HepG2 (cell line): ENCODE measurements around the gene FRAS1. TPM values are rescaled to one million over a fixed set of nuclear protein-coding genes. Genes with fewer than 3 reads are reported as not detected.

ENCODE experiments used
- ARNT2 ChIP-seq: sonication (generic); formaldehyde crosslinking; IDR thresholded peaks from 2 replicates; pipeline ENCODE4 v1.8.0; 2022; ENCODE audit warnings: mild to moderate bottlenecking, low read depth, missing genetic modification reagents, moderate library complexity
- FOXP1 ChIP-seq, 2 experiments: fragments of 450-650 bp in 1 of 2; IDR thresholded peaks; 2 replicates each; pipeline ENCODE4 v1.6.1; 2017 to 2018; ENCODE audit warnings: antibody characterized with exemption in 1 of 2
- HOXA5 ChIP-seq: sonication (generic); formaldehyde crosslinking; IDR thresholded peaks from 2 replicates; pipeline ENCODE4 v1.4.0; 2020; ENCODE audit warnings: missing genetic modification reagents
- NKX3-1 ChIP-seq: sonication (generic); formaldehyde crosslinking; IDR thresholded peaks from 2 replicates; pipeline ENCODE4 v1.5.0; 2020; ENCODE audit warnings: missing genetic modification reagents
- SNRNP70 ChIP-seq: fragments of 200-400 bp; formaldehyde crosslinking; IDR thresholded peaks from 2 replicates; pipeline ENCODE4 v1.6.1; 2017; ENCODE audit warnings: mild to moderate bottlenecking, low read depth, low read length, moderate library complexity
- TEAD3 ChIP-seq: optimal IDR thresholded peaks from 2 replicates; pipeline ENCODE3; 2016; ENCODE audit warnings: borderline replicate concordance
- ZNF12 ChIP-seq: sonication (generic); formaldehyde crosslinking; IDR thresholded peaks from 2 replicates; pipeline ENCODE4 v1.5.0; 2020; ENCODE audit warnings: missing genetic modification reagents
- ZNF205 ChIP-seq: IDR thresholded peaks from 2 replicates; pipeline ENCODE4 v1.6.1; 2018; ENCODE audit warnings: missing biosample characterization, missing genetic modification reagents
- ZNF33B ChIP-seq: sonication (generic); formaldehyde crosslinking; IDR thresholded peaks from 2 replicates; pipeline ENCODE4 v1.5.1; 2020; ENCODE audit warnings: mild to moderate bottlenecking, missing genetic modification reagents
- ZNF572 ChIP-seq: sonication (generic); formaldehyde crosslinking; IDR thresholded peaks from 2 replicates; pipeline ENCODE4 v1.5.1; 2020; ENCODE audit warnings: mild to moderate bottlenecking, missing genetic modification reagents
- ZNF614 ChIP-seq: IDR thresholded peaks from 2 replicates; pipeline ENCODE4 v1.6.1; 2018; ENCODE audit warnings: missing biosample characterization, missing genetic modification reagents, inconsistent platforms, borderline replicate concordance
- ZNF790 ChIP-seq: sonication (generic); formaldehyde crosslinking; IDR thresholded peaks from 2 replicates; pipeline ENCODE4 v1.8.0; 2022; ENCODE audit warnings: missing genetic modification reagents, mild to moderate bottlenecking, borderline replicate concordance
- polyA plus RNA-seq, 8 experiments: library from polyadenylated mRNA; depleted of rRNA in 3 of 8; stranded (reverse) in 7 of 8; unstranded in 1 of 8; fragments of >200 nt; fragmentation: Illumina TruSeq in 4 of 8; extraction: Trizol in 4 of 8; gene quantifications; 2 replicates each; pipeline versions ENCODE4 v1.2.1 to v1.2.3, GENCODE V29; 2011 to 2016; ENCODE audit warnings: low read depth in 4 of 8, missing spikeins in 1 of 8, mixed read lengths in 1 of 8; ENCODE audit not compliant: insufficient read depth in 1 of 8
- total RNA-seq, 5 experiments: library from RNA; depleted of rRNA; stranded (reverse); fragments of >200 nt; fragmentation: Illumina TruSeq; extraction: Trizol; gene quantifications; 2 replicates each; pipeline ENCODE4 v1.2.3, GENCODE V29; 2016; ENCODE audit warnings: low read depth in 1 of 5
- TF ChIP-seq, protein P1 (sequence below): sonication (generic); formaldehyde crosslinking; IDR thresholded peaks from 2 replicates; pipeline ENCODE4 v1.4.0; 2020; ENCODE audit warnings: missing genetic modification reagents
- TF ChIP-seq, protein P2 (sequence below), 2 experiments: IDR thresholded peaks; 2 replicates each; pipeline ENCODE4 v1.6.1; 2011 to 2012; ENCODE audit warnings: low read length in 2 of 2, borderline replicate concordance in 1 of 2, low read depth in 1 of 2, mild to moderate bottlenecking in 1 of 2, moderate library complexity in 1 of 2

The FRAS1 gene
- total and polyA plus RNA-seq, 2 of the 13 experiments (the other 11 are each of a cell fraction or from before 2014, with no cell fraction given): 22.5 to 31.6 TPM

GRCh38 chr4:78038704-78039103, 18.4 kb upstream of the FRAS1 start (continued):
- TF ChIP-seq NKX3-1 (CRISPR knock-in tag) (no peak), ZNF205 (no peak), ZNF790 (no peak), FOXP1 (IDR thresholded peaks at IDR 0.05) (no peak), FOXP1 (CRISPR knock-in tag; IDR thresholded peaks at IDR 0.05) (no peak), ZNF33B (CRISPR knock-in tag) (no peak), ZNF614 (CRISPR knock-in tag) (no peak), ZNF572 (no peak), ZNF12 (no peak), HOXA5 (CRISPR knock-in tag) (no peak), ARNT2 (CRISPR knock-in tag) (no peak), SNRNP70 (no peak), TEAD3 (CRISPR knock-in tag) (no peak)
- TF ChIP-seq, protein P1, sequence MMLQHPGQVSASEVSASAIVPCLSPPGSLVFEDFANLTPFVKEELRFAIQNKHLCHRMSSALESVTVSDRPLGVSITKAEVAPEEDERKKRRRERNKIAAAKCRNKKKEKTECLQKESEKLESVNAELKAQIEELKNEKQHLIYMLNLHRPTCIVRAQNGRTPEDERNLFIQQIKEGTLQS (CRISPR knock-in tag): no peak
- TF ChIP-seq, protein P2, sequence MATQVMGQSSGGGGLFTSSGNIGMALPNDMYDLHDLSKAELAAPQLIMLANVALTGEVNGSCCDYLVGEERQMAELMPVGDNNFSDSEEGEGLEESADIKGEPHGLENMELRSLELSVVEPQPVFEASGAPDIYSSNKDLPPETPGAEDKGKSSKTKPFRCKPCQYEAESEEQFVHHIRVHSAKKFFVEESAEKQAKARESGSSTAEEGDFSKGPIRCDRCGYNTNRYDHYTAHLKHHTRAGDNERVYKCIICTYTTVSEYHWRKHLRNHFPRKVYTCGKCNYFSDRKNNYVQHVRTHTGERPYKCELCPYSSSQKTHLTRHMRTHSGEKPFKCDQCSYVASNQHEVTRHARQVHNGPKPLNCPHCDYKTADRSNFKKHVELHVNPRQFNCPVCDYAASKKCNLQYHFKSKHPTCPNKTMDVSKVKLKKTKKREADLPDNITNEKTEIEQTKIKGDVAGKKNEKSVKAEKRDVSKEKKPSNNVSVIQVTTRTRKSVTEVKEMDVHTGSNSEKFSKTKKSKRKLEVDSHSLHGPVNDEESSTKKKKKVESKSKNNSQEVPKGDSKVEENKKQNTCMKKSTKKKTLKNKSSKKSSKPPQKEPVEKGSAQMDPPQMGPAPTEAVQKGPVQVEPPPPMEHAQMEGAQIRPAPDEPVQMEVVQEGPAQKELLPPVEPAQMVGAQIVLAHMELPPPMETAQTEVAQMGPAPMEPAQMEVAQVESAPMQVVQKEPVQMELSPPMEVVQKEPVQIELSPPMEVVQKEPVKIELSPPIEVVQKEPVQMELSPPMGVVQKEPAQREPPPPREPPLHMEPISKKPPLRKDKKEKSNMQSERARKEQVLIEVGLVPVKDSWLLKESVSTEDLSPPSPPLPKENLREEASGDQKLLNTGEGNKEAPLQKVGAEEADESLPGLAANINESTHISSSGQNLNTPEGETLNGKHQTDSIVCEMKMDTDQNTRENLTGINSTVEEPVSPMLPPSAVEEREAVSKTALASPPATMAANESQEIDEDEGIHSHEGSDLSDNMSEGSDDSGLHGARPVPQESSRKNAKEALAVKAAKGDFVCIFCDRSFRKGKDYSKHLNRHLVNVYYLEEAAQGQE (IDR thresholded peaks at IDR 0.05; ENCODE audit: borderline replicate concordance in 1 of 2, low read depth in 1 of 2, low read length in 2 of 2): no peak
